Spleen (tissue), 11 donors: Measurements from ENCODE around the gene AK1. TPM values are rescaled to one million over a fixed set of nuclear protein-coding genes. Genes with fewer than 3 reads are reported as not detected.

Source experiments
- DNase-seq: peaks from one replicate; pipeline ENCODE4 v3.0.0-alpha.2; 2020
- H3K27ac ChIP-seq, 8 donors: fragments of 200-600 bp; sonication (generic) in 7 of 8; 1 replicate in 4 of 8; 2 replicates in 4 of 8; pipeline versions ENCODE4 v1.5.0 to v1.8.0; 2016 to 2021; ENCODE audit warnings: inconsistent platforms in 4 of 8, mild to moderate bottlenecking in 4 of 8, moderate library complexity in 1 of 8
- H3K27me3 ChIP-seq, 7 donors: fragments of 200-600 bp; sonication (generic) in 6 of 7; replicated peaks in 1 of 7; 1 replicate in 4 of 7; 2 replicates in 3 of 7; pipeline versions ENCODE4 v1.5.0 to v1.8.0; 2016 to 2021; ENCODE audit warnings: inconsistent platforms in 3 of 7, mild to moderate bottlenecking in 1 of 7
- H3K36me3 ChIP-seq, 6 donors: fragments of 200-600 bp; sonication (generic) in 5 of 6; 1 replicate in 4 of 6; 2 replicates in 2 of 6; pipeline versions ENCODE4 v1.5.0 to v1.8.0; 2016 to 2021; ENCODE audit warnings: inconsistent platforms in 2 of 6
- H3K4me1 ChIP-seq, 6 donors: fragments of 200-600 bp; sonication (generic) in 5 of 6; 1 replicate in 3 of 6; 2 replicates in 3 of 6; pipeline versions ENCODE4 v1.5.0 to v1.8.0; 2016 to 2021; ENCODE audit warnings: inconsistent platforms in 3 of 6
- H3K4me3 ChIP-seq, 8 donors: fragments of 200-600 bp; sonication (generic) in 7 of 8; 1 replicate in 4 of 8; 2 replicates in 4 of 8; pipeline versions ENCODE4 v1.5.0 to v1.8.0; 2016 to 2021; ENCODE audit warnings: inconsistent platforms in 4 of 8, mild to moderate bottlenecking in 4 of 8, moderate library complexity in 2 of 8
- H3K9me3 ChIP-seq, 8 donors: fragments of 200-600 bp; sonication (generic) in 7 of 8; 1 replicate in 4 of 8; 2 replicates in 4 of 8; pipeline versions ENCODE4 v1.5.0 to v1.8.0; 2016 to 2021; ENCODE audit warnings: inconsistent platforms in 4 of 8
- CTCF ChIP-seq, 11 experiments: fragments of 200-600 bp in 7 of 11; fragments of 450-650 bp in 4 of 11; sonication (generic) in 4 of 11; IDR thresholded peaks in 8 of 11; conservative IDR thresholded peaks in 3 of 11; 1 replicate in 7 of 11; 2 replicates in 4 of 11; pipeline versions ENCODE4 v1.4.0 to v1.8.0; 2016 to 2021; ENCODE audit warnings: antibody characterized with exemption in 11 of 11, inconsistent platforms in 4 of 11, mild to moderate bottlenecking in 1 of 11
- POLR2A ChIP-seq, 3 donors: fragments of 450-650 bp; IDR thresholded peaks; one replicate each; pipeline ENCODE4 v1.5.1; 2017; ENCODE audit warnings: antibody characterized with exemption in 3 of 3, mild to moderate bottlenecking in 1 of 3
- POLR2AphosphoS5 ChIP-seq, 3 donors: sonication (generic); formaldehyde crosslinking; IDR thresholded peaks; one replicate each; pipeline ENCODE4 v1.5.1; 2017; ENCODE audit warnings: antibody characterized with exemption in 3 of 3
- WGBS, 5 donors: extraction: QIAGEN DNeasy Blood & Tissue Kit in 3 of 5; methylation state at CpG; one replicate each; pipeline versions ENCODE4 v1.1.5 to v1.1.7; 2013 to 2018; 5-methylcytosine and 5-hydroxymethylcytosine counted together
- intact Hi-C: fragments of 100-400 bp; cut with DNase I; formaldehyde crosslinking; loops from one replicate; pipeline ENCODE4 v1.15.0; 2023; ENCODE audit warnings: low total_unique reads
- polyA plus RNA-seq, 3 donors: library from polyadenylated mRNA; stranded (reverse); fragments of 200-250 nt; gene quantifications; one replicate each; pipeline ENCODE4 v1.2.1, GENCODE V29; 2013
- total RNA-seq, 7 donors: library from RNA; depleted of rRNA in 3 of 7; stranded (reverse); fragments of >200 nt in 3 of 7; fragmentation: NEBNext Ultra II Directional in 4 of 7; extraction: Animal tissue kit (Norgen Biotek cat#: 25700) in 4 of 7; gene quantifications; one replicate each; pipeline versions ENCODE4 v1.1.0 to v1.2.1, GENCODE V29; 2016 to 2021
- donor health status: healthy with polysubstance abuse.
- donor health status: DM: no; HTN: no; CAD: no; lungs with moderate emphysema.
- donor health status: DM: no; HTN: no; CAD: no.
- donor health status: Bipolar disorder and iron deficiency.
- donor health status: healthy.
- donor health status: DM: no; HTN: no; CAD: no.
- donor health status: DM: yes; HTN: yes; CAD: no.

AK1 gene
- total and polyA plus RNA-seq, 10 donors = 41.3 to 97.9 (median 62.3) TPM

GRCh38 chr9:127895811-127896210 is 18.3 kb upstream of the AK1 start:
- H3K27ac ChIP-seq = peak overlapping the region in 5 of 8 donors; percentile 89 to 92 (median 91)
- WGBS, 5 donors = 87 to 93% (median 92%) methylated on average over 8 of the region's 8 CpGs
- intact Hi-C loops = no loop called here
- H3K4me1 ChIP-seq = peaks cover 23 to 64% (median 48%) of the 10 kb centered on the region in 6 donors
- peak overlapping the region in 1 of 8 donors; percentile 94 for H3K4me3 ChIP-seq
- no peak for TF ChIP-seq POLR2A (IDR thresholded peaks at IDR 0.05)
- no peak for TF ChIP-seq CTCF (IDR thresholded peaks at IDR 0.05 in 8 of 11, conservative IDR thresholded peaks at IDR 0.05 in 3 of 11)
- TF ChIP-seq POLR2AphosphoS5 (IDR thresholded peaks at IDR 0.05) = no peak
- peaks cover 0 to 34% (median 22%) of the 10 kb centered on the region in 8 donors for H3K9me3 ChIP-seq
- H3K36me3 ChIP-seq = peaks cover 8 to 60% (median 49%) of the 10 kb centered on the region in 6 donors
- no peaks in the 10 kb centered on the region for H3K27me3 ChIP-seq
- DNase-seq = no peak

- H3K9me3 ChIP-seq = peaks cover 0 to 34% (median 22%) of the 10 kb centered on the region in 8 donors
- intact Hi-C loops = no loop called here
- TF ChIP-seq CTCF (IDR thresholded peaks at IDR 0.05 in 8 of 11, conservative IDR thresholded peaks at IDR 0.05 in 3 of 11) (no peak), POLR2AphosphoS5 (IDR thresholded peaks at IDR 0.05) (no peak), POLR2A (IDR thresholded peaks at IDR 0.05) (no peak)
- no peak overlapping the region for H3K4me3 ChIP-seq
- no peak overlapping the region for H3K27ac ChIP-seq
- DNase-seq = no peak
- peaks cover 8 to 43% (median 29%) of the 10 kb centered on the region in 6 donors for H3K4me1 ChIP-seq
- H3K36me3 ChIP-seq = peaks cover 13 to 84% (median 67%) of the 10 kb centered on the region in 6 donors
- WGBS, 5 donors = 95 to 97% (median 97%) methylated on average over 4 of the region's 4 CpGs
- H3K27me3 ChIP-seq = no peaks in the 10 kb centered on the region
Measured at GRCh38 chr9:127893392-127893791, 15.9 kb upstream of the AK1 start.

DNA sequence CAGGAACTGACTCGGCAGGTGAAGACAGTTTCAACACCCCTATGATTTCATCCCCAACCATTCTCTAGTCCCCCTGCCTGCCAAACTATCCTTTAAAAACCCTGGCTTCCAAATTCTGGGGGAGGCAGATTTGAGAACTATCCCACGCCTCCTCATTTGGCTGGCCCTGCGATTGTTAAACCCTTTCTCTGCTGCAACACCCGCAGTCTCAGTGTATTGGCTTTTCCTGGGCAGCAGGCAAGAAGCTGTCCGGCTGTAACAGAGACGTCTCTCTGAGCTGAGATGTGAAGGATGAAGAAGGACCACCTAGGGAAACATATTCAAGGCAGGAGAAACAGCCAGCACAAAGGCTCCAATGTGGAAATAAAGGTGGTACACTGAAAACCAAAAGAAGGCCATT is 15.4 kb upstream of the AK1 start:
- Histone ChIP-seq H3K9me3 (peaks cover 0 to 34% (median 22%) of the 10 kb centered on the region in 8 donors), H3K36me3 (peaks cover 13 to 90% (median 72%) of the 10 kb centered on the region in 6 donors), H3K27ac (no peak overlapping the region), H3K4me3 (no peak overlapping the region), H3K4me1 (peaks cover 2 to 37% (median 23%) of the 10 kb centered on the region in 6 donors), H3K27me3 (no peaks in the 10 kb centered on the region)
- 85 to 97% (median 95%) methylated on average over 6 of the region's 6 CpGs for WGBS, 5 donors
- DNase-seq = no peak
- TF ChIP-seq CTCF (IDR thresholded peaks at IDR 0.05 in 8 of 11, conservative IDR thresholded peaks at IDR 0.05 in 3 of 11) (no peak), POLR2AphosphoS5 (IDR thresholded peaks at IDR 0.05) (no peak), POLR2A (IDR thresholded peaks at IDR 0.05) (no peak)
- intact Hi-C loops = no loop called here

DNA sequence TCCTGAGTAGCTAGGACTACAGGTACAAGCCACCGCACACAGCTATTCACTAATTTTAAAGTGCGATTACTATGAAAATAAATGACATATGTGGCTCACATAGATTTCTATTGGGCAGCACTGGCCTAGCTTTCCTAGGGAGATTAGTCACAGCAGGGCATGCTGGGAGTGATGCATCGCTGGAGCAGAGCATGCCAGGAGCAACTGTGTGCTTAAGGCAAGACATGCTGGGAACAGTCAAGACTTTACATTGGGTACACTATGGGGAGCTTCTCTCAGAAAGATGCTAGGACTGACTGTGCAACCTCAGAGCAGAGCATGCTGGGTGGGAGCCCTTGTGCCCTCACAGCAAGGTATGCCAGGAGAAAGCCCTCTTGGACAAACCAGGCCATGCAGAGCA is 12.6 kb upstream of the AK1 start:
- 96 to 99% (median 96%) methylated on average over 3 of the region's 3 CpGs for WGBS, 5 donors
- H3K36me3 ChIP-seq = peaks cover 13 to 99% (median 85%) of the 10 kb centered on the region in 6 donors
- TF ChIP-seq POLR2AphosphoS5 (IDR thresholded peaks at IDR 0.05) (no peak), POLR2A (IDR thresholded peaks at IDR 0.05) (no peak), CTCF (IDR thresholded peaks at IDR 0.05 in 8 of 11, conservative IDR thresholded peaks at IDR 0.05 in 3 of 11) (no peak)

More for the DNA sequence above, 12.6 kb upstream of the AK1 start:
- Histone ChIP-seq H3K9me3 (peaks cover 0 to 25% (median 18%) of the 10 kb centered on the region in 8 donors), H3K4me1 (peaks cover 0 to 36% (median 7%) of the 10 kb centered on the region in 6 donors), H3K4me3 (no peak overlapping the region), H3K27ac (no peak overlapping the region), H3K27me3 (no peaks in the 10 kb centered on the region)
- intact Hi-C loops = no loop called here
- no peak for DNase-seq
